ENCODE measurements around the gene CLEC12A.

DNA sequence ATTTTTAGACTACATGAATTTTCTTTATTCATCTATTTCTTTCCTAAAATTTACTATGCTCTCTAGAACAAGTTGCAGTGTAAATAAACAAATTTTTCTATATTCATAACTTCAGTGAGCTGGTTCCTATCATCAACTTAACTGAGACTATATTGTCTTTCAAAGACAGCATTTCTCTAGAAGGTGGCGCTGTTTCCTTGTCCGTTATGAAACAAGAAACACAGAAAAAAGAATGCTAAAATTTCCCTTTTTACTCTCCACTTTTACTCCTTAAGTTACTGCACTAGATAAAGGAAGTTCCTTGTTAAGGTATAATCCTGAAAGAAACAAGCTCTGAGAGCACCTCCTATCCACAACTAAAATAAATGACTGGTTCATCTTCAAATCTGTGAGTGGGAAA is 30.8 kb upstream of the CLEC12A start:
- TF ChIP-seq, protein P1, sequence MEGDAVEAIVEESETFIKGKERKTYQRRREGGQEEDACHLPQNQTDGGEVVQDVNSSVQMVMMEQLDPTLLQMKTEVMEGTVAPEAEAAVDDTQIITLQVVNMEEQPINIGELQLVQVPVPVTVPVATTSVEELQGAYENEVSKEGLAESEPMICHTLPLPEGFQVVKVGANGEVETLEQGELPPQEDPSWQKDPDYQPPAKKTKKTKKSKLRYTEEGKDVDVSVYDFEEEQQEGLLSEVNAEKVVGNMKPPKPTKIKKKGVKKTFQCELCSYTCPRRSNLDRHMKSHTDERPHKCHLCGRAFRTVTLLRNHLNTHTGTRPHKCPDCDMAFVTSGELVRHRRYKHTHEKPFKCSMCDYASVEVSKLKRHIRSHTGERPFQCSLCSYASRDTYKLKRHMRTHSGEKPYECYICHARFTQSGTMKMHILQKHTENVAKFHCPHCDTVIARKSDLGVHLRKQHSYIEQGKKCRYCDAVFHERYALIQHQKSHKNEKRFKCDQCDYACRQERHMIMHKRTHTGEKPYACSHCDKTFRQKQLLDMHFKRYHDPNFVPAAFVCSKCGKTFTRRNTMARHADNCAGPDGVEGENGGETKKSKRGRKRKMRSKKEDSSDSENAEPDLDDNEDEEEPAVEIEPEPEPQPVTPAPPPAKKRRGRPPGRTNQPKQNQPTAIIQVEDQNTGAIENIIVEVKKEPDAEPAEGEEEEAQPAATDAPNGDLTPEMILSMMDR (IDR thresholded peaks at IDR 0.05): peak; percentile 4 to 34 (median 23)
- TF ChIP-seq POLR2A (IDR thresholded peaks at IDR 0.05): no peak
